Activated CD4-positive, alpha-beta T cell treated with anti-CD3 and anti-CD28 coated beads, Interleukin-2, amount 50 U/mL, for 1 hour (primary cell): ENCODE results near the gene ZNF562.
"Not testable (repeated sequence)": the region's sequence is repeated elsewhere in the genome, so short reads cannot be mapped to it uniquely, and the experiment has no call there.

Experiments
- DNase-seq: peaks from one replicate; pipeline ENCODE4 v3.0.0-alpha.2; 2020

ZNF562 gene

DNA sequence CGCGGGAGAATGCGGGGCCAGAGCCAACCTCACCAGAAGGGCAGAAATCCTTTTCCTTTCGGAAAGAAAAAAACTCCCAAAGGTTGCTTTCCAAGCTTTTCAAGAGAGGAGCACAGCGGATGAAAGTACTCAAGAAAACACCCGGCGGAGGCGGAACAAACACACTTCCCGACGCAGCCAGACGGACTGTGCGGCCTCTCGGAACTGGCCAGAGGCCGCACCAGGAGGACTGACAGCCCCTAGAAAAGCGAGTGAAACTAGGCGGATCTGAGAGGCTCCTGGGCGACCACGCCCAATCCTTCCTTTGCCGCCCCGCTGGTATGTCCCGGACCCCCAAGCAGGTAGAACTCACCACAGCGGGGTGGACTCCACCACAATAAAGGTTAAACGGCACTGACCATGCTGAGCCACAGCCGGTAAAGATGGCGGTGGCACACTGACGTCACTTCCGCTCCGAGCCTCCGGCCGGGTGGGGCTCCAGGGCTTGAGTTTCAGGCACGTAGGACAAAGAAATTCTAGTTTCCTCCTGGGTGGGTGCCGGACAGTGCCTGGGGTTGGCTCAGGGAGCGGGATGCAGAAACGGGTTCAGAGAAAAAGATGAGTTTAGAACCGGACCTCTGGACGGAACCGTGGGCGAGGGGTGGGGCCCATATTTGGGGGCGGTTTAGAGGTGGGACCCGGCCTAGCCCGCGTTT lies at the start of gene ZNF562:
Gene ZNF562, minus strand, starts transcription at position 438 of the 695 bp plus-strand sequence. CDS start 14,356 bp downstream, outside the sequence.
- peak; percentile 78 for DNase-seq

DNA sequence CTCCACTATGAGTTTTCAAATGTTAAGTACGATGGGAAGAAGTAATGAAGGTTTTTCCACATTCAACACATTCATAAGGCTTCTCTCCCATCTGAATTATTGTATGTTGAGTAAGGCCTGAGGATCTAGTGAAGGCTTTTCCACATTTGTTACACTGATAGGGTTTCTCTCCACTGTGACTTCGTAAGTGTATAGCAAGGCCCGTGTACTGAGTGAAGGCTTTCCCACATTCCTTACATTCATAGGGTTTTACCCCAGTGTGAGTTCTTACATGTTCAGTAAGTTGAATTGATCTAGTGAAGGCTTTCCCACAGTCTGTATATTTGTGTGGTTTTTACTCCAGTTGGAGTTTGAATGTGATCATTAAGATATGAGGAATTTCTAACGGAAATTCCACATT lies 49.3 kb upstream of the ZNF562 start:
- no peak for DNase-seq

DNA sequence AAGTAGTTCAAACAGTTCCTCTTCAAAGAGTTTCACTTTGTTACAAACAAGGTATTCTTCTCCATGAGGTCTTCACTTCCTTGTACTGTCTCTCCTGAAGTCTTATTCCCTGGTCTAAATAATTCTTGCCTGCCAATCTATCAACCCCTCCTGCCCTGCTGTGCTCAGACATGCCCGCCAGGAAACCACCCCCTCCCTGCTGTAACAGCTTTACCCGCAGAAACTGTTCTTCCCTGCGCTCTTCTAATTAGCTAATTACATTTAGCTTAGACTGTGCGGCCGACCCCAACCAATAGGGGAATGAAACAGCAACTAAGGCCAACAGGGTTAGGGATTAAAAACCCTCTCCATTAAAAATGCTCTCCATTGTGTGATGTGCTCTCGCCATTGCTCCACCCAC lies 47.0 kb upstream of the ZNF562 start:
- no peak for DNase-seq

DNA sequence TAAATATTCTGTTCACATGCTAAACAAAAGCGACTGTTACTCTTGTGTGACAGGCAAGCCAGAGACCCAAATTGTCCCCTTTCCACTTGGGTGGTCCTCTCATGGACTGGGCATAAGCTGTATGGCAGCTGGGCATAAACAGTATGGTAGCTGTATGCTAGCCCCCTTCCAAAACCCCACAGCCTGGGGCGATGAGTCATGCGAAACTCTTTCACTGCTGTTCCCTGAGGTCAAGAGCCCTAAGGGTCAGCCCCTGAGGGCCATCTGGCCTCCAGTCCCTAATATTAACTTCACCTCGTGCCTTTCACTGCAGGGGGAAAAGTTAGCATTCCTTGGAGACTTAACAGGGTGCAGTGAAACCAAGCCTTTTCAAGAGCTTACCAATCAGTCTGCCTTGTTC lies 45.6 kb upstream of the ZNF562 start:
- no peak for DNase-seq

DNA sequence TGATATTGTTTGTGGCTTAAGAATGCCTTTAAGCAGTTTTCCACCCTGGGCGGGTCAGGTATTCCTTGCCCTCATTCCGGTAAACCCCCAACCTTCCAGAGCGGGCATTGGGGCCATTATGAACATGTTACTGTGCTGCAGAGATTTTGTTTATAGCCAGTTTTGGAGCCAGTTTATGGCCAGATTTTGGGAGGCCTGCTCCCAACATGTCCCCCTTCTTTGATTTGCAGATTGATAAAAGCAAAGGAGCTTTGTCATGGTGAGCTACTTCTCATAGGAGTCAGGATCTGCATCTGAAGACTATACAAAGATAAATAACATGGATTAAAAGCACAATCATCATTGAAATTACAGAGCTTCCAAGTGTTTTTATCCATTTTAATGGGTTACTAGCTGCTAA lies 36.9 kb upstream of the ZNF562 start:
- no peak for DNase-seq

DNA sequence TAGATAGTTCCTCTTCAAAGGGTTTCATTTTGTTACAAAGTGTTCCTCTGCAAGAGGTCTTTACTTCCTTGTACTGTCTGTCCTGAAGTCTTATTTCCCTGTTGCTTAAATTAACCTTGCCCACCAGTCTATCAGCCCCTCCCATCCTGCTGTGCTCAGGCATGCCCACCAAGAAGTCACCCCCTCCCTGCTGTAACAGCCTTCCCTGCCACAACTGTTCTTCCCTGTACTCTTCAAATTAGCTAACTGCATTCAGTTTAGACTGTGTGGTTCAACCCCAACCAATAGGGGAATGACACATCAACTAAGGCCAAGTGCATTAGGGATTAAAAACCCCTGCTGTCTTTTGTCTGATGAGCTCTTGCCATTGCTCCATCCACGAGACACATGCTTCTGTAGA lies 34.4 kb upstream of the ZNF562 start:
- no peak for DNase-seq

DNA sequence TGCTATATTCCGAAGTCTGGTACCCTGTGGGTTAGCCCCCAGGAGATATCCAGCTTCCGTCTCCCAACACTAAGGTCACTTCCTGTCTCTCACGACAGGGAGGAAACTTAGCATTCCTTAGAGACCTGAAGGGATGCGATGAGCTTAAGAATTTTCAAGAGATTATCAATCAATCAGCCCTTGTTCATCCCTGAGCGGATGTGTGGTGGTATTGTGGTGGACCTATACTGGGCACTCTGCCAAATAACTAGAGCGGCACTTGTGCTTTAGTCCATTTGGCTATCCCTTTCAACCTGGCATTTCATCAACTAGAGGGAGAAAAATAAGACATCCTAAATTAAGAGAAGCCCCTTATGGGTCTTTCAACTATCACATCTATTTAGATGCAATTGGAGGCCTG lies 30.9 kb upstream of the ZNF562 start:
- DNase-seq, result no peak

DNA sequence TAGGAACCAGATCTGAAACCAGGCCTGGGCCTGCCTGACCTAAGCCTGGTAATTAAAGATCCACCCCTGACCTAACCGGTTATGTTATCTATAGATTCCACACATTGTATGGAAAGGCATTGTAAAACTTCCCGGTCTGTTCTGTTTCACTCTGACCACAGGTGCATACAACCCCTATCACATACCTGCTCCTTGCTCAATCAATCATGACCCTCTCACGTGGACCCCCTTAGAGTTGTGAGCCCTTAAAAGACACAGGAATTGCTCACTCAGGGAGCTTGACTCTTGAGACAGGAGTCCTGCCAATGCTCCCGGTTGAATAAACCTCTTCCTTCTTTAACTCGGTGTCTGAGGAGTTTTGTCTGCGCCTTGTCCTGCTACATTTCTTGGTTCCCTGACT lies 27.3 kb upstream of the ZNF562 start:
- no peak for DNase-seq

DNA sequence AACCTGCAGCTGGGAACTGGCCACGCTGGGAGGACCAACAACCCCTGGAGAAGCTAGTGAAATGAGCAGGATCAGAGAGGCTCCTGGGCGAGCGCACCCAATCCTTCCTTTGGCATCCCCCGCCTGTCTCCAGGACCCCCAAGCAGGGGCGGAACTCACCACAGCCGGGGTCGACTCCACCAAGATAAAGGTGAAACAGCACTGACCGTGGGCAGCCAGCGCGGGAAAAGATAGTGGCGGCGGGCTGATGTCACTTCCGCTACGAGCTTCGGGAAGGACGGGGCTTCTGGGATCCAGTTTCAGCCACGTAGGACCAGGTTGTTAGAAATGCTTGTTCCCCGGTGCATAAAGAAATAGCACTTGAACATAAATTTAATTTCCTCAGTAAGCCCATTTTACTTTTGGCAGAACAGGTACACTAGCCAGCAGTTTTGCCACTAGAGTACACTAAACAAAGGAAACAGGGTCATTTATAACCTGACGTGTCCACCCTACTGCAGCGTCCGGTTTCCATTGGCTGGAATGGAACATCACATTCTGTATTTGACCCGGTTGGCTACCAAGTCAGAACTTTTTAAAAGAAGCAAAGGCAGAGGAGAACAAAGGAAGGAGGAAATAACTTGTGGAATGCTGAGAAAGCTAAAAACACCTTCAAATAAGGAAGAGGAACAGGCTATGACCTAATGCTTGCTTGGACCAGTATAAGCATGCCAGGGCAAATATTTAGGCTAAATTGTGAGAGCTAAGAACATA lies 25.5 kb upstream of the ZNF562 start:
- DNase-seq, result no peak

DNA sequence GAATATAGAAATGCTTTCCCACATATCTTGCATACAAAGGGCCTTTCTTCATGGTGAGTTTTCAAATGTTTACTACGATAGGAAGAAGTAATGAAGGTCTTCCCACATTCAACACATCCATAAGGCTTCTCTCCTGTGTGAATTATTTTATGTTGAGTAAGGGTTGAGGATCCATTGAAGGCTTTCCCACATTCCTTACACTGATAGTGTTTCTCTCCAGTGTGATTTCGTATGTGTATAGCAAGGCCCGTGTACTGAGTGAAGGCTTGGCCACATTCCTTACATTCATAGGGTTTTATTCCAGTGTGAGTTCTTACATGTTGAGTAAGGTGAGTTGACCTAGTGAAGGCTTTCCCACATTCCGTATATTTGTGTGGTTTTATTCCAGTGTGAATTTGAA lies 15.4 kb upstream of the ZNF562 start:
- DNase-seq, result not testable (repeated sequence)

DNA sequence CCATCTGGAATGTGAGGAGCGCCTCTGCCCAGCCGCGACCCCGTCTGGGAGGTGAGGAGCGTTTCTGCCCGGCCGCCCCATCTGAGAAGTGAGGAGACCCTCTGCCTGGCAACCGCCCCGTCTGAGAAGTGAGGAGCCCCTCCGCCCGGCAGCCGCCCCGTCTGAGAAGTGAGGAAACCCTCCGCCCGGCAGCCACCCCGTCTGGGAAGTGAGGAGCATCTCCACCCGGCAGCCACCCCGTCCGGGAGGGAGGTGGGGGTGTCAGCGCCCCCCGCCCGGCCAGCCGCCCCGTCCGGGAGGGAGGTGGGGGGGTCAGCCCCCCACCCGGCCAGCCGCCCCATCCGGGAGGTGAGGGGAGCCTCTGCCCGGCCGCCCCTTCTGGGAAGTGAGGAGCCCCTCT lies 5.1 kb upstream of the ZNF562 start:
- DNase-seq, result not testable (repeated sequence)

DNA sequence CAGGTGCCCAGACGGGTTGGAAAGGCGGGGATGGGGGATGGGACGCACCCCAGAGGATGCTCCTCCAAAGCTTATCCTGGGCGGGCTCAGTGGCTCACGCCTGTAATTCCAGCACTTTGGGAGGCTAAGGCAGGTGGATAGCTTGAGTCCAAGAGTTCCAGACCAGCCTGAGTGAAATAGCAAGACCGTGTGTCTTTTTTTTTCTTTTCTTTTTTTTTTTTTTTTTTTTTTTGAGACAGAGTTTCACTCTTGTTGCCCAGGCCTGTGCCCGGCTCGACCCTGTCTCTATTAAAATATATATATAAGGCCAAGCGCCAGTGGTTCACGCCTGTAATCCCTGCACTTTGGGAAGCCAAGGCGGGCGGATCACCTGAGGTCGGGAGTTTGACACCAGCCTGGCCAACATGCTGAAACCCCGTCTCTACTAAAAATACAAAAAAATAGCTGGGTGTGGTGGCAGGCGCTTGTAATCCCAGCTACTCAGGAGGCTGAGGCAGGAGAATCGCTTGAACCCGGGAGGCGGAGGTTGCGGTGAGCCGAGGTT lies 530 bp upstream of the ZNF562 start:
- not testable (repeated sequence) for DNase-seq

DNA sequence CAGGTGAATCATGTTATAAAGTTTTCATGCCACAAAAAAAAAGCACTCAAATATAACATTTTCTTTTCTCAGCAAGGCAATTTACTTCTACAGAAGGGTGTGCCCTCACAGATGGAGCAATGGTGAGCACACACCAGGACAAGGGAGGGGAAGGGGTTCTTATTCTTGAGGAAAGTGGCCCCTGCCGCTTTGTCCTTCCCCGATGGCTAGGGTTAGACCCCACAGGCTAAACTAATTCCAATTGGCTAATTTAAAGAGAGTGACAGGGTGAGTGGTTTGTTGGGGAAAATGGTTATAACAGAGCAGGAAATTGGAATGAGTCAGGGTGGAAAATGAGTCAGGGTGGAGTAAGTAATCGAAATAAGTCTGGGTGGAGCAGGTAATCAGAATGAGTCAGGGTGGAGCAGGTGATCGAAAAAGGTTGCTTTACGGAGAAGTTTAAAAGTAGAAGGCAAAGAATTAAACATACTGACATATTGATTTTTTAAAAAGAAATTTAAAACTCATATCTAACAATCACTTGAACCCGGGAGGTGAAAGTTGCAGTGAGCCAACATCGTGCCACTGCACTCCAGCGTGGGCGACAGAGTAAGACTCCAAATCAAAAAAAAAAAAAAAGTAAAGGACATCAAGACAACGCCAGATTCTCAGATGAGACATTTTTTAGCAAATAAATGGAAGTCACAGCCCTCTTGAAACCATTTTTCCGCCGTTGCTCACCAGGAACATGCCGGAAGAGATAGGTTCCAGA lies 813 bp downstream of the ZNF562 start:
- no peak for DNase-seq

DNA sequence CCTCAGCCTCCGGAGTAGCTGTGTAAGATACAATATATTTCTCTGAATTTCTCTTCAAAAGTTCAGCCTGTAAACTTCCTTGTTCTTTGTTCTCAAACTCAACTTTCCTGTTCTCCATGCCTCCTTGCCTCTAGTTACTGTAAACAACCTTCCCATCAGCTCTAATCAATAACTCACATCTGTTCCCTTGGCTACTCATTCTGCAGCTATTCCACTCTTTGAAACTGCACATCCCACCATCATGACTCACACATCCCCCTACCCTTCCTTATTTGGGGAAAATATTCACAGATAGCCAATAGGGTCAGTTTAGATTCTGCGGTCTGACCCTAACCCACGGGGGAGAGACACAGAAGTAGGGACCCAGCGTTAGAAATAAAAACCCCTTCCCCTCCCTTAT lies 2.0 kb downstream of the ZNF562 start:
- DNase-seq, result no peak

DNA sequence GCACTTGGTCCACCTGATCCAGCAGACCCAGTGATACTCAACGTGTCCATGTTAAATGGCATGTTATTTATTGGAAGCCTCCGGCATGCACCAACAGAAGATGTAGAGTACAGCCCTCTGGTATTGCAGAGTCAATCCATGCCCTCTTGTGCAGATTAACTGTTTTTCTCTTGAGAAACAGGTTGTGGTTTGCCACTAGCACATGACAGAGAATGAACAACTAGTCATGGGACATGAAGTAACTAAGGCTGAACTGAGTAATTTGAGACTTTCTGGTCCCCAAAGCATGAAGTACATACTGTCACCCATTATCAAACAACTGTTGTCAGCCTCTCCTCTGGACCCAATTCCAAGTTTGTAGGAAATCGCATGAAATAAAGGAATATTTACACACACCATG lies 3.2 kb downstream of the ZNF562 start:
- no peak for DNase-seq

DNA sequence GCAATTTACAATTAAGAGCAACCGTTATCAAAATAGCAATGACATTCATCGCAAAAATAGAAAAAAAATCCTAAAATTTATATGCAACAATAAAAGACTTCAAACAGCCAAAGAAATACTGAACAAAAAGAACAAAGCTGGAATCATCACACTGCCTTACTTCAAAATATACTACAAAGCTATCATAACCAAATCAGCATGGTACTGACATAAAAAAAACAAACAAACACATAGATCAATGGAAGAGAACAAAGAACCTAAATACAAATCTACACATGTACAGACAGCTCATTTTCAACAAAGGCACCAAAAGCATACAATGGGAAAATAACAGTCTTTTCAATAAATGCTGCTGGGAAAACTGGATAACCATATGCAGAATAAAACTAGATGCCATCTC lies 6.4 kb downstream of the ZNF562 start:
- no peak for DNase-seq

DNA sequence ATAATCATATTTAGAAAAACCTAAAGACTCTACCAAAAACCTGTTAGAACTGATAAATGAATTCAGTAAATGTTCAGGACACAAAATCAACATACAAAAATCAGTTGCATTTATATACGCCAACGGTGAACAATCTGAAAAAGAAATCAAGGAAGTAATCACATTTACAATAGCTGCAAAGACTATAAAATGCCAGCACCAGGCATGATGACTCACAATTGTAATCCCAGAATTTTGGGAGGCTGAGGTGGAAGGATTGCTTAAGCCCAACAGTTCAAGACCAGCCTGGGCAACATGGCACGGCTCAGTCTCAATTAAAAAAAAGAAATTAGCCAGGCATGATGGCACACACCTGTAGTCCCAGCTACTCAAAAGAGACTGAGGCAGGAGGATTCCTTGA lies 7.0 kb downstream of the ZNF562 start:
- DNase-seq, result no peak

DNA sequence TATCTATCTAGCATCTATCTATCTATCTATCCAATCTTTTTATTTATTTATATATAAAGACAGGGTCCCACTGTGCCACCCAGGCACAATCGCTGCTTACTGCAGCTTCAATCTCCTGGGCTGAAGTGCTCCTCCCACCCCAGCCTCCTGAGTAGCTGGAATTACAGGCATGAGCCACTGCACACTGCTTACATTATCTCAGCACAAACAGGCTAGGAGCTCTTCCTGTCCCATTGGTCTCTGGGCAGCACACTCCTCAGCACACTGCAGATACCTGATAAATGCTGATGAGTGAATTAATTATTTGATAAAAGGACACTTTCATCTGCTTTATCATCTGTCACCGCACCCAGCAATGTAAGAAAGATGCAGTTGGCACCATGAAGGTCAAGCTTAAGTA lies 16.1 kb downstream of the ZNF562 start:
- no peak for DNase-seq

DNA sequence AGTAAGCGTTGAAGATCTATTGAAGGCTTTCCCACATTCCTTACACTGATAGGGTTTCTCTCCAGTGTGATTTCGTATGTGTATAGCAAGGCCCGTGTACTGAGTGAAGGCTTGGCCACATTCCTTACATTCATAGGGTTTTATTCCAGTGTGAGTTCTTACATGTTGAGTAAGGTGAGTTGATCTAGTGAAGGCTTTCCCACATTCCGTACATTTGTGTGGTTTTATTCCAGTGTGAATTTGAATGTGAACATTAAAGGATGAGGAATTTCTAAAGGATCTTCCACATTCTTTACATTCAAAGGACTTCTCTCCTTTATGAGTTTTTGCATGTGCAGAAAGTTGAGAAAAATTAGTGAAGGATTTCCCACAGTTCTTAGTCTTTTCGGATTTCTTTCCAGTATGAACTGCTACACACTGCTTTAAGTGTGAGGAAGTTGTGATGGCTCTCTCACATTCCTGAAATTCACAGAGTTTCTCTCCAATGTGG lies 21.8 kb downstream of the ZNF562 start:
- DNase-seq, result not testable (repeated sequence)

DNA sequence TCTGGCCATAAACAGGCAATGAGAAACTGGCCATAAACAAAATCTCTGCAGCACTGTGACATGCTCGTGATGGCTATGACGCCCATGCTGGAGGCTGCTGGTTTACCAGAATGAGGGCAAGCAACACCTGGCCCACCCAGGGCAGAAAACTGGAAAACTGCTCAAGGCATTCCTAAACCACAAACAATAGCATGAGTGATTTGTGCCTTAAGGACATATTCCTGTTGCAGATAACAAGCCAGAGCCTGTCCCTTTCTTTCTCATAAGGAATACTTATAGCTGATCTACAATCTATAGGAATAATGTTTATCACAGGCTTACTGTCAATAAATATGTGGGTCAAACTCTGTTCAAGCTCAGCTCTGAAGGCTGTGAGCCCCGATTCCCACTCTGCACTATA lies 23.4 kb downstream of the ZNF562 start:
- DNase-seq, result not testable (repeated sequence)

DNA sequence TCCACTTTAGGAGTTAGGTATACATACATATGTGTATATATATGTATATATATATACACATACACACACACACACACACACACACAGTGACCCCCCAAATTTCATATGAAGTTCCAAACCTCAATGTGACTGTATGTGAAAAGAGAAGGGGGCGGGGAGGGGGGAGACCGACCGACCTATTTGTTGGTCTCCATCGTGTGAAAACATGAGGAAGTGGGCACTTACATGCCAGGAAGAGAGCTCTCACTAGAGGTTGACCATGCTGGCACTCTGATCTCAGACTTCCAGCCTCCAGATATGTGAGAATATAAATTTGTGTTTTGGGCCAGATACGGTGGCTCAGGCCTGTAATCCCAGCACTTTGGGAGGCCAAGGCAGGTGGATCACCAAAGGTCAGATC lies 24.6 kb downstream of the ZNF562 start:
- DNase-seq, result no peak

DNA sequence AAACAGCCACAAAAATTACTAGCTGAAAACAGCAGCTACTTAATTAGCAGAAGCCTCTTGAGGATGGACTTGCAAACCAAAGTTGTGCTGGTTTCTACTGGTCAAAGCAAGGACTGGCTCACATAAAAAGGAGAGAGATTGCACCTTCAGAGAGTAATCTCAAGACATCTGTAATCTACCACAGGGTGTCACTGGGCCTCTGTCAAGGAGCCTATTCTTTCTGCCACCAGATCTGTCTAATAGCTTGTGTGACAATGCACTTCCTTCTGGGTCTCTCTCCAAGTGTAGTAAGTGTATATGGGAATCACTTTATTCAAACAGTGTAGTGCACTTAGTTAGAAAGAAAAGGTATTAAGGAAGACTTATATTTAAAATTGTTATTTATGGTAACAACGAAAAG lies 29.4 kb downstream of the ZNF562 start:
- no peak for DNase-seq

DNA sequence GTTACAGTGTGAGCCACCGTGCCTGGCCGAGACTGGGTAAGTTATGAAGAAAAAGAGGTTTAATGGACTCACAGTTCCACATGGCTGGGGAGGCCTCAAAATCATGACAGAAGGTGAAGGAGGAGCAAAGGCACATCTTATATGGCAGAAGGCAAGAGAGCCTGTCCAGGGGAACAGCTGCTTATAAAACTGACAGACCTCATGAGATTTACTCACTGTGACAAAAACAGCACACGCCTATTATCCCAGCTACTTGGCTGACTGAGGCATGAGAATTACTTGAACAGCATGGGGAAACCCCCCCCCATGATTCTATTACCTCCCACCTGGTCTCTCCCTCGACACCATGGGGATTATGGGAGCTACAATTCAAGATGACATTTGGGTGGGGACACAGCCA lies 30.4 kb downstream of the ZNF562 start:
- DNase-seq, result no peak

DNA sequence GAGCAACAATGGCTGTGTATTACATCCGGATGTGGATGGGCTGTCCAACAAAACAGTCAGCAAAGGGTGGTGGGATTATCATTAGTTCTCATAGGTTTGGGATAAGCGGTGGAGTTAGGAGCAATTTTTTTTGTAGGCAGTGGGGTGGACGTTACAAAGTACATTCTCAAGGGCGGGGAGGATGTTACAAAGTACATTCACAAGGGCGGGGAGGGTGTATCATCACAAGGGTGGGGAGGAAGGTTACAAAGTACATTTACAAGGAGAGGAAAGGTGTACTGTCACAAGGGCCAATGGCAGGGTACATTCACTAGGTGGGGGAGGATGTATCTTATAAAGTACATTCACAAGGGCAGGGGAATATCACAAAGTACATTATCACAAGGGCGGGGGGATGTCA lies 33.1 kb downstream of the ZNF562 start:
- no peak for DNase-seq
